Lower leg skin (tissue), 3 donors: Measurements from ENCODE around the gene CHIT1.

ENCODE experiments used
- CTCF ChIP-seq, 3 donors: fragments of 450-650 bp; IDR thresholded peaks; one replicate each; pipeline ENCODE4 v1.5.1; 2016; ENCODE audit warnings: antibody characterized with exemption in 3 of 3, mild to moderate bottlenecking in 3 of 3, moderate library complexity in 2 of 3
- POLR2A ChIP-seq, 2 donors: fragments of 450-650 bp; IDR thresholded peaks; one replicate each; pipeline ENCODE4 v1.6.1; 2016 to 2017; ENCODE audit warnings: antibody characterized with exemption in 2 of 2, mild to moderate bottlenecking in 1 of 2, moderate library complexity in 1 of 2

- peak in 1 of 3 donors; percentile 98 for TF ChIP-seq CTCF (IDR thresholded peaks at IDR 0.05)
- TF ChIP-seq POLR2A (IDR thresholded peaks at IDR 0.05), result no peak
Observed at GRCh38 chr1:203273206-203273868, 43.9 kb upstream of the CHIT1 start.
